IMR-90 (cell line): ENCODE data around the gene SORL1. TPM values are rescaled to one million over a fixed set of nuclear protein-coding genes. Genes with fewer than 3 reads are reported as not detected.

Experiments used
- ATAC-seq: fragments of 200-7000 bp; cut with Tn5 transposase; 2 replicates; pipeline ENCODE4 v1.9.1; 2020; ENCODE audit warnings: low read depth, mild to moderate bottlenecking, moderate library complexity
- BruUV-seq: library from RNA; stranded (reverse); fragments of 400-500 nt; replicated peaks from 2 replicates; lab custom pipeline; 2021; lab: Mats Ljungman, UMichigan
- CTCF ChIA-PET: fragments of 300-600 bp; formaldehyde crosslinking; extraction: SDS; loops from one replicate; lab custom pipeline; 2021; ENCODE audit warnings: antibody characterized with exemption; lab: Yijun Ruan, JAX
- POLR2A ChIA-PET: fragments of 300-600 bp; sonication (Branson Sonifier 250); formaldehyde crosslinking; loops from one replicate; lab custom pipeline; 2022; ENCODE audit warnings: antibody characterized with exemption; ENCODE audit not compliant: unreplicated experiment; lab: Charles Lee
- DNase-seq: peaks from one replicate; pipeline ENCODE4 v3.0.0; 2013
- H2AFZ ChIP-seq: replicated peaks from 2 replicates; pipeline ENCODE3; 2013; ENCODE audit warnings: low read length, mild to moderate bottlenecking; ENCODE audit not compliant: poor library complexity
- H2AK5ac ChIP-seq: 2 replicates; pipeline ENCODE4 v1.6.1; 2013; ENCODE audit warnings: low read depth, low read length, inconsistent platforms
- H2AK9ac ChIP-seq: replicated peaks from 2 replicates; pipeline ENCODE3; 2013; ENCODE audit warnings: mild to moderate bottlenecking, low read depth, low read length, moderate library complexity; ENCODE audit not compliant: poor library complexity
- H2BK120ac ChIP-seq: 2 replicates; pipeline ENCODE4 v1.6.1; 2013; ENCODE audit warnings: low read depth, low read length, inconsistent platforms
- H2BK15ac ChIP-seq: 3 replicates; pipeline ENCODE4 v1.6.1; 2013; ENCODE audit warnings: low read depth, low read length, inconsistent platforms
- H2BK20ac ChIP-seq: 2 replicates; pipeline ENCODE4 v1.6.1; 2013; ENCODE audit warnings: low read depth, mild to moderate bottlenecking, inconsistent platforms, low read length, moderate library complexity
- H2BK5ac ChIP-seq: 2 replicates; pipeline ENCODE4 v1.6.1; 2013; ENCODE audit warnings: mild to moderate bottlenecking, low read depth, low read length, inconsistent platforms; ENCODE audit not compliant: poor library complexity, severe bottlenecking
- H3K14ac ChIP-seq: replicated peaks from 2 replicates; pipeline ENCODE4 v1.6.1; 2013; ENCODE audit warnings: low read depth, low read length, inconsistent platforms
- H3K18ac ChIP-seq: 2 replicates; pipeline ENCODE4 v1.6.1; 2013; ENCODE audit warnings: low read depth, low read length, control low read depth
- H3K23ac ChIP-seq: 2 replicates; pipeline ENCODE4 v1.6.1; 2013; ENCODE audit warnings: low read depth, low read length, inconsistent platforms
- H3K27ac ChIP-seq: 2 replicates; pipeline ENCODE4 v1.5.1; 2013; ENCODE audit warnings: mild to moderate bottlenecking, control low read depth, low read length; ENCODE audit not compliant: insufficient read depth
- H3K27me3 ChIP-seq: 2 replicates; pipeline ENCODE4 v1.6.1; 2013; ENCODE audit warnings: low read length; ENCODE audit not compliant: control insufficient read depth, insufficient read depth
- H3K36me3 ChIP-seq: 2 replicates; pipeline ENCODE4 v1.6.1; 2013; ENCODE audit warnings: low read length, mixed read lengths; ENCODE audit not compliant: control insufficient read depth, insufficient read depth
- H3K4ac ChIP-seq: 2 replicates; pipeline ENCODE4 v1.6.1; 2013; ENCODE audit warnings: low read depth, low read length, inconsistent platforms
- H3K4me1 ChIP-seq: 2 replicates; pipeline ENCODE4 v1.6.1; 2013; ENCODE audit warnings: low read length, mixed read lengths; ENCODE audit not compliant: control insufficient read depth, insufficient read depth
- H3K4me2 ChIP-seq: 2 replicates; pipeline ENCODE4 v1.6.1; 2013; ENCODE audit warnings: low read depth, mild to moderate bottlenecking, control low read depth, low read length, moderate library complexity
- H3K4me3 ChIP-seq: 2 replicates; pipeline ENCODE4 v1.5.1; 2013; ENCODE audit warnings: low read depth, mild to moderate bottlenecking, control low read depth, low read length, moderate library complexity; ENCODE audit not compliant: insufficient read depth
- H3K56ac ChIP-seq: 2 replicates; pipeline ENCODE4 v1.6.1; 2013; ENCODE audit warnings: low read length, inconsistent platforms; ENCODE audit not compliant: insufficient read depth; ENCODE audit errors: extremely low read depth
- H3K79me1 ChIP-seq, 2 experiments: 2 replicates each; pipeline ENCODE4 v1.6.1; 2013; ENCODE audit warnings: low read length in 2 of 2, inconsistent platforms in 1 of 2, low read depth in 1 of 2
- H3K9ac ChIP-seq: 2 replicates; pipeline ENCODE4 v1.6.1; 2013; ENCODE audit warnings: low read depth, low read length, control low read depth
- H3K9me1 ChIP-seq: 2 replicates; pipeline ENCODE4 v1.6.1; 2013; ENCODE audit warnings: low read length, inconsistent platforms; ENCODE audit not compliant: insufficient read depth
- H3K9me3 ChIP-seq: 2 replicates; pipeline ENCODE4 v1.6.1; 2013; ENCODE audit warnings: low read length; ENCODE audit not compliant: control insufficient read depth, insufficient read depth
- H4K20me1 ChIP-seq: 2 replicates; pipeline ENCODE4 v1.6.1; 2013; ENCODE audit warnings: low read length, inconsistent platforms; ENCODE audit not compliant: insufficient read depth
- H4K5ac ChIP-seq: 2 replicates; pipeline ENCODE4 v1.6.1; 2013; ENCODE audit warnings: mild to moderate bottlenecking, low read depth, low read length, control low read depth
- H4K8ac ChIP-seq, 2 experiments: 2 replicates each; pipeline ENCODE4 v1.6.1; 2013; ENCODE audit warnings: low read depth in 2 of 2, low read length in 2 of 2, control low read depth in 1 of 2, inconsistent platforms in 1 of 2
- H4K91ac ChIP-seq: 2 replicates; pipeline ENCODE4 v1.6.1; 2013; ENCODE audit warnings: low read depth, low read length, inconsistent platforms; ENCODE audit not compliant: insufficient read depth
- BHLHE40 ChIP-seq: fragments of 150-350 bp; IDR thresholded peaks from 2 replicates; pipeline ENCODE4 v1.6.1; 2016; ENCODE audit warnings: mild to moderate bottlenecking, low read depth, low read length
- CEBPB ChIP-seq: IDR thresholded peaks from 2 replicates; pipeline ENCODE4 v1.6.1; 2012; ENCODE audit warnings: low read depth, low read length, improper control_type of control experiment
- CHD1 ChIP-seq: IDR thresholded peaks from 2 replicates; pipeline ENCODE4 v1.6.1; 2012; ENCODE audit warnings: low read depth, low read length, improper control_type of control experiment
- CTCF ChIP-seq: conservative IDR thresholded peaks from 2 replicates; pipeline ENCODE4 v1.5.1; 2012; ENCODE audit warnings: mild to moderate bottlenecking, low read depth, low read length, improper control_type of control experiment
- ELK1 ChIP-seq: fragments of 150-350 bp; IDR thresholded peaks from 2 replicates; pipeline ENCODE4 v1.6.1; 2016; ENCODE audit warnings: low read depth, mild to moderate bottlenecking, low read length, moderate library complexity, borderline replicate concordance
- FOS ChIP-seq: fragments of 150-350 bp; IDR thresholded peaks from 2 replicates; pipeline ENCODE4 v1.6.1; 2016; ENCODE audit warnings: low read depth, low read length
- MAZ ChIP-seq: IDR thresholded peaks from 2 replicates; pipeline ENCODE4 v1.6.1; 2012; ENCODE audit warnings: low read depth, mild to moderate bottlenecking, low read length, improper control_type of control experiment, moderate library complexity, borderline replicate concordance
- MXI1 ChIP-seq: IDR thresholded peaks from 2 replicates; pipeline ENCODE4 v1.6.1; 2012; ENCODE audit warnings: low read depth, mild to moderate bottlenecking, low read length, moderate library complexity, borderline replicate concordance
- POLR2A ChIP-seq: IDR thresholded peaks from 2 replicates; pipeline ENCODE4 v1.6.1; 2012; ENCODE audit warnings: mild to moderate bottlenecking, low read depth, low read length
- RAD21 ChIP-seq: IDR thresholded peaks from 2 replicates; pipeline ENCODE4 v1.6.1; 2012; ENCODE audit warnings: low read length, improper control_type of control experiment
- RFX5 ChIP-seq: IDR thresholded peaks from 2 replicates; pipeline ENCODE4 v1.8.0; 2012; ENCODE audit warnings: low read depth, mild to moderate bottlenecking, low read length, moderate library complexity
- USF2 ChIP-seq: fragments of 150-350 bp; IDR thresholded peaks from 2 replicates; pipeline ENCODE4 v1.6.1; 2017; ENCODE audit warnings: mild to moderate bottlenecking, antibody characterized with exemption, low read length, low read depth
- WGBS, 2 experiments: methylation state at CpG; one replicate each; pipeline versions ENCODE4 v1.1.5 to v1.1.7; 2013; ENCODE audit warnings: missing lambda C conversion rate in 2 of 2; ENCODE audit not compliant: insufficient read length in 1 of 2; ENCODE audit errors: extremely low coverage in 2 of 2; 5-methylcytosine and 5-hydroxymethylcytosine counted together
- dilution Hi-C: fragments of 300-500 bp; cut with HindIII; formaldehyde crosslinking; loops from one replicate; pipeline ENCODE4 v1.14.3; 2018; ENCODE audit warnings: low sequenced_read_pairs; ENCODE audit not compliant: unreplicated experiment
- in situ Hi-C: fragments of 300-500 bp; cut with MboI; formaldehyde crosslinking; loops from 3 replicates; pipeline ENCODE4 v1.14.3; 2019; ENCODE audit warnings: low sequenced_read_pairs, inconsistent platforms, mixed read lengths
- intact Hi-C: fragments of 100-400 bp; cut with micrococcal nuclease; formaldehyde crosslinking; loops from 2 replicates; pipeline ENCODE4 v1.10.0; 2022
- polyA plus RNA-seq, 3 experiments: library from polyadenylated mRNA; depleted of rRNA; stranded (reverse); fragments of >200 nt; gene quantifications; 2 replicates each; pipeline ENCODE4 v1.2.3, GENCODE V29; 2012; ENCODE audit warnings: low replicate concordance in 1 of 3
- total RNA-seq: library from RNA; depleted of rRNA; stranded (reverse); fragments of >200 nt; gene quantifications from 2 replicates; pipeline ENCODE4 v1.2.3, GENCODE V29; 2012

Gene SORL1
- total and polyA plus RNA-seq, 2 of the 4 experiments (the other 2 are of a cell fraction) = 1.0 to 2.0 TPM

GRCh38 chr11:121405646-121406045, 46.5 kb upstream of the SORL1 start:
- H3K9me1 ChIP-seq = no peaks in the 10 kb centered on the region
- no peaks in the 10 kb centered on the region for H3K4me1 ChIP-seq
- CTCF ChIA-PET = no interaction called here
- H3K9ac ChIP-seq = no peak overlapping the region
- H3K23ac ChIP-seq = no peak overlapping the region
- no peak for TF ChIP-seq CHD1
- TF ChIP-seq RFX5 = no peak
- no peak for TF ChIP-seq MAZ
- TF ChIP-seq MXI1 = no peak
- TF ChIP-seq RAD21 = no peak
- TF ChIP-seq USF2 = no peak
- no peak for TF ChIP-seq FOS
- TF ChIP-seq ELK1 = no peak
- no peak for TF ChIP-seq CTCF
- no peak for TF ChIP-seq CEBPB
- no peak for TF ChIP-seq BHLHE40
- TF ChIP-seq POLR2A = no peak
- H4K8ac ChIP-seq = no peak overlapping the region
- dilution Hi-C loops (no loop called here), intact Hi-C loops (no loop called here), in situ Hi-C loops (no loop called here)
- no peak overlapping the region for H4K5ac ChIP-seq
- no TSS peak for BruUV-seq
- peaks cover 5% of the 10 kb centered on the region; the same call in 1 of the 2 replicates for H3K27me3 ChIP-seq
- H3K4ac ChIP-seq = no peak overlapping the region
- no peak overlapping the region for H2BK5ac ChIP-seq
- H3K18ac ChIP-seq = no peak overlapping the region
- no CpG with 5 or more reads among the region's 1 CpG for WGBS, 2 experiments
- no peaks in the 10 kb centered on the region for H3K36me3 ChIP-seq
- POLR2A ChIA-PET = no interaction called here
- H4K20me1 ChIP-seq = no peaks in the 10 kb centered on the region
- H2AFZ ChIP-seq = no peak overlapping the region
- no peak overlapping the region for H4K91ac ChIP-seq
- H3K4me2 ChIP-seq = no peak overlapping the region
- no peak overlapping the region for H2BK20ac ChIP-seq
- H2BK120ac ChIP-seq = no peak overlapping the region
- no peak for DNase-seq
- no peak overlapping the region for H3K14ac ChIP-seq
- no peak for ATAC-seq
- no peaks in the 10 kb centered on the region for H3K9me3 ChIP-seq
- no peaks in the 10 kb centered on the region for H3K79me1 ChIP-seq
- no peak overlapping the region for H2BK15ac ChIP-seq
- no peak overlapping the region for H2AK5ac ChIP-seq
- no peak overlapping the region for H2AK9ac ChIP-seq
- H3K4me3 ChIP-seq = no peak overlapping the region
- H3K27ac ChIP-seq = no peak overlapping the region
- H3K56ac ChIP-seq = no peak overlapping the region
